Muscle layer of colon (tissue), 2 donors: ENCODE measurements around the gene LAP3.
A peak's percentile ranks its signal among the peaks of the same experiment; 100 is the strongest.

Experiments used
- H3K27ac ChIP-seq: one replicate; pipeline ENCODE4 v1.7.0; 2013; ENCODE audit warnings: low read depth, mild to moderate bottlenecking, low read length, moderate library complexity
- H3K27me3 ChIP-seq, 2 donors: one replicate each; pipeline ENCODE4 v1.7.0; 2013; ENCODE audit warnings: low read length in 2 of 2, mild to moderate bottlenecking in 2 of 2; ENCODE audit not compliant: insufficient read depth in 2 of 2, control insufficient read depth in 1 of 2
- H3K36me3 ChIP-seq: one replicate; pipeline ENCODE4 v1.7.0; 2013; ENCODE audit warnings: mild to moderate bottlenecking, low read length; ENCODE audit not compliant: insufficient read depth
- H3K4me1 ChIP-seq: one replicate; pipeline ENCODE4 v1.7.0; 2013; ENCODE audit warnings: mild to moderate bottlenecking, low read length; ENCODE audit not compliant: insufficient read depth
- H3K4me3 ChIP-seq, 2 donors: one replicate each; pipeline ENCODE4 v1.7.0; 2013; ENCODE audit warnings: low read length in 2 of 2, low read depth in 1 of 2, mild to moderate bottlenecking in 1 of 2, moderate library complexity in 1 of 2
- H3K9ac ChIP-seq: one replicate; pipeline ENCODE4 v1.7.0; 2013; ENCODE audit warnings: low read length
- H3K9me3 ChIP-seq: one replicate; pipeline ENCODE4 v1.7.0; 2013; ENCODE audit warnings: mild to moderate bottlenecking, low read length
- donor health status: abdominal sarcoma.
- donor health status: Adenocarcinoma of cecum.

The LAP3 gene

GRCh38 chr4:17589355-17589754 is 12.4 kb downstream of the LAP3 start:
- no peaks in the 10 kb centered on the region for H3K9me3 ChIP-seq
- no peaks in the 10 kb centered on the region for H3K4me1 ChIP-seq
- no peak overlapping the region for H3K4me3 ChIP-seq
- peaks cover 45% of the 10 kb centered on the region for H3K36me3 ChIP-seq
- no peak overlapping the region for H3K27ac ChIP-seq
- no peaks in the 10 kb centered on the region for H3K27me3 ChIP-seq
- H3K9ac ChIP-seq, result no peak overlapping the region

GRCh38 chr4:17595471-17596005 is 18.5 kb downstream of the LAP3 start:
- H3K4me3 ChIP-seq, result no peak overlapping the region
- H3K27me3 ChIP-seq, result no peaks in the 10 kb centered on the region
- H3K27ac ChIP-seq, result no peak overlapping the region
- H3K9me3 ChIP-seq, result no peaks in the 10 kb centered on the region
- H3K4me1 ChIP-seq, result no peaks in the 10 kb centered on the region
- H3K9ac ChIP-seq, result no peak overlapping the region
- peaks cover 52% of the 10 kb centered on the region for H3K36me3 ChIP-seq

GRCh38 chr4:17597517-17597916 is 20.5 kb downstream of the LAP3 start:
- H3K36me3 ChIP-seq, result peaks cover 54% of the 10 kb centered on the region
- H3K27me3 ChIP-seq, result no peaks in the 10 kb centered on the region
- H3K4me1 ChIP-seq, result no peaks in the 10 kb centered on the region
- H3K4me3 ChIP-seq, result no peak overlapping the region
- H3K9ac ChIP-seq, result no peak overlapping the region
- no peaks in the 10 kb centered on the region for H3K9me3 ChIP-seq
- no peak overlapping the region for H3K27ac ChIP-seq

- Histone ChIP-seq H3K9me3 (no peaks in the 10 kb centered on the region), H3K27ac (no peak overlapping the region), H3K4me1 (no peaks in the 10 kb centered on the region), H3K27me3 (no peaks in the 10 kb centered on the region), H3K36me3 (peaks cover 48% of the 10 kb centered on the region), H3K4me3 (no peak overlapping the region), H3K9ac (no peak overlapping the region)
These were observed 22.8 kb downstream of the LAP3 start for GRCh38 chr4:17599826-17600225.

GRCh38 chr4:17605236-17605635 is 28.2 kb downstream of the LAP3 start:
- H3K4me1 ChIP-seq, result no peaks in the 10 kb centered on the region

GRCh38 chr4:17613761-17614415 is 36.9 kb downstream of the LAP3 start:
- H3K9ac ChIP-seq, result peak overlapping the region; percentile 87
- no peaks in the 10 kb centered on the region for H3K27me3 ChIP-seq
- H3K9me3 ChIP-seq, result no peaks in the 10 kb centered on the region
- H3K4me3 ChIP-seq, result peak overlapping the region; percentile 66 to 83
- peaks cover 28% of the 10 kb centered on the region for H3K4me1 ChIP-seq
- H3K27ac ChIP-seq, result peak overlapping the region; percentile 96
- H3K36me3 ChIP-seq, result peaks cover 13% of the 10 kb centered on the region

More at GRCh38 chr4:17605236-17605635, 28.2 kb downstream of the LAP3 start:
- H3K36me3 ChIP-seq, result peaks cover 34% of the 10 kb centered on the region
- H3K9me3 ChIP-seq, result no peaks in the 10 kb centered on the region
- H3K9ac ChIP-seq, result no peak overlapping the region
- H3K4me3 ChIP-seq, result no peak overlapping the region
- no peaks in the 10 kb centered on the region for H3K27me3 ChIP-seq
- no peak overlapping the region for H3K27ac ChIP-seq

GRCh38 chr4:17614416-17615299 is 37.7 kb downstream of the LAP3 start, which contains the start of gene MED28:
TSS of gene MED28 (plus strand) at chr4:17614641. CDS start at chr4:17614655, 14 bp downstream.
- Histone ChIP-seq H3K9me3 (no peaks in the 10 kb centered on the region), H3K4me3 (peak within 1 kb of the TSS; percentile 66 to 83), H3K4me1 (peaks cover 36% of the 10 kb centered on the region), H3K9ac (peak within 1 kb of the TSS; percentile 87), H3K36me3 (peaks cover 20% of the 10 kb centered on the region), H3K27me3 (no peaks in the 10 kb centered on the region), H3K27ac (peak within 1 kb of the TSS; percentile 96)

- Histone ChIP-seq H3K9me3 (no peaks in the 10 kb centered on the region), H3K27me3 (no peaks in the 10 kb centered on the region), H3K36me3 (peaks cover 36% of the 10 kb centered on the region), H3K4me3 (peak overlapping the region in 1 of 2 donors; percentile 50), H3K27ac (no peak overlapping the region), H3K4me1 (peaks cover 38% of the 10 kb centered on the region), H3K9ac (no peak overlapping the region)
These were observed 39.3 kb downstream of the LAP3 start for GRCh38 chr4:17616283-17616682.

- Histone ChIP-seq H3K36me3 (peaks cover 63% of the 10 kb centered on the region), H3K27ac (no peak overlapping the region), H3K4me3 (no peak overlapping the region), H3K4me1 (peaks cover 38% of the 10 kb centered on the region), H3K27me3 (no peaks in the 10 kb centered on the region), H3K9me3 (no peaks in the 10 kb centered on the region), H3K9ac (no peak overlapping the region)
These were observed 41.9 kb downstream of the LAP3 start for GRCh38 chr4:17618926-17619325.

- H3K4me3 ChIP-seq, result no peak overlapping the region
- no peaks in the 10 kb centered on the region for H3K27me3 ChIP-seq
- H3K9me3 ChIP-seq, result no peaks in the 10 kb centered on the region
- no peak overlapping the region for H3K27ac ChIP-seq
- H3K9ac ChIP-seq, result no peak overlapping the region
- H3K4me1 ChIP-seq, result peaks cover 38% of the 10 kb centered on the region
- H3K36me3 ChIP-seq, result peaks cover 69% of the 10 kb centered on the region
These were observed 42.6 kb downstream of the LAP3 start for GRCh38 chr4:17619416-17620105.

- Histone ChIP-seq H3K27ac (no peak overlapping the region), H3K9me3 (no peaks in the 10 kb centered on the region), H3K36me3 (peaks cover 92% of the 10 kb centered on the region), H3K9ac (no peak overlapping the region), H3K4me1 (peaks cover 13% of the 10 kb centered on the region), H3K4me3 (no peak overlapping the region), H3K27me3 (no peaks in the 10 kb centered on the region)
These were observed 46.5 kb downstream of the LAP3 start for GRCh38 chr4:17623451-17624001.
